Mesenchymal stem cell (in vitro differentiated cells and primary cell): ENCODE data around the gene UNC13C.

Source experiments
- DNase-seq: peaks from one replicate; pipeline ENCODE4 v3.0.0-alpha.2; 2013
- H2AFZ ChIP-seq: one replicate; pipeline ENCODE4 v1.6.1; 2013; ENCODE audit warnings: low read depth, mild to moderate bottlenecking, control low read depth, inconsistent platforms, low read length, moderate library complexity
- H2AK5ac ChIP-seq: 2 replicates; pipeline ENCODE4 v1.6.1; 2013; ENCODE audit warnings: low read length, moderate library complexity, mild to moderate bottlenecking, inconsistent platforms; ENCODE audit not compliant: severe bottlenecking
- H2BK120ac ChIP-seq: one replicate; pipeline ENCODE4 v1.6.1; 2013; ENCODE audit warnings: low read depth, mild to moderate bottlenecking, inconsistent platforms, low read length, moderate library complexity
- H2BK12ac ChIP-seq, 2 experiments: one replicate each; pipeline ENCODE4 v1.6.1; 2013; ENCODE audit warnings: inconsistent platforms in 2 of 2, low read length in 2 of 2, mild to moderate bottlenecking in 2 of 2, moderate library complexity in 2 of 2, control low read depth in 1 of 2
- H2BK15ac ChIP-seq: one replicate; pipeline ENCODE4 v1.6.1; 2013; ENCODE audit warnings: mild to moderate bottlenecking, low read depth, inconsistent platforms; ENCODE audit not compliant: poor library complexity, severe bottlenecking
- H2BK5ac ChIP-seq: 2 replicates; pipeline ENCODE4 v1.6.1; 2013; ENCODE audit warnings: low read depth, mild to moderate bottlenecking, low read length, control low read depth, inconsistent platforms; ENCODE audit not compliant: poor library complexity, severe bottlenecking
- H3K14ac ChIP-seq, 2 experiments: one replicate each; pipeline ENCODE4 v1.6.1; 2013; ENCODE audit warnings: inconsistent platforms in 2 of 2, low read length in 2 of 2, control low read depth in 1 of 2, mild to moderate bottlenecking in 1 of 2, moderate library complexity in 1 of 2
- H3K18ac ChIP-seq, 2 experiments: one replicate each; pipeline ENCODE4 v1.6.1; 2013; ENCODE audit warnings: inconsistent platforms in 2 of 2, low read length in 2 of 2, control low read depth in 1 of 2, low read depth in 1 of 2, mild to moderate bottlenecking in 1 of 2
- H3K23ac ChIP-seq, 2 experiments: one replicate each; pipeline ENCODE4 v1.6.1; 2013; ENCODE audit warnings: inconsistent platforms in 2 of 2, low read length in 2 of 2, mild to moderate bottlenecking in 2 of 2, moderate library complexity in 2 of 2, control low read depth in 1 of 2
- H3K27ac ChIP-seq: 2 replicates; pipeline ENCODE4 v1.5.1; 2013; ENCODE audit warnings: mild to moderate bottlenecking, moderate library complexity, low read length, control low read depth, inconsistent platforms; ENCODE audit not compliant: poor library complexity, severe bottlenecking
- H3K27me3 ChIP-seq, 2 experiments: 2 replicates each; pipeline versions ENCODE4 v1.6.1 to v1.7.0; 2013; ENCODE audit warnings: low read length in 2 of 2, mild to moderate bottlenecking in 2 of 2, moderate library complexity in 2 of 2, control low read depth in 1 of 2, inconsistent platforms in 1 of 2; ENCODE audit not compliant: control insufficient read depth in 1 of 2, insufficient read depth in 1 of 2
- H3K36me3 ChIP-seq, 2 experiments: 2 replicates each; pipeline versions ENCODE4 v1.6.1 to v1.7.0; 2013; ENCODE audit warnings: low read length in 2 of 2, control low read depth in 1 of 2, inconsistent platforms in 1 of 2, low read depth in 1 of 2, mild to moderate bottlenecking in 1 of 2; ENCODE audit not compliant: insufficient read depth in 2 of 2, control insufficient read depth in 1 of 2
- H3K4ac ChIP-seq, 2 experiments: one replicate each; pipeline ENCODE4 v1.6.1; 2013; ENCODE audit warnings: inconsistent platforms in 2 of 2, low read length in 2 of 2, mild to moderate bottlenecking in 2 of 2, moderate library complexity in 2 of 2, control low read depth in 1 of 2, low read depth in 1 of 2
- H3K4me1 ChIP-seq: 2 replicates; pipeline ENCODE4 v1.6.1; 2013; ENCODE audit warnings: low read depth, low read length, control low read depth; ENCODE audit not compliant: control insufficient read depth, insufficient read depth
- H3K4me2 ChIP-seq: 2 replicates; pipeline ENCODE4 v1.6.1; 2013; ENCODE audit warnings: low read length, mild to moderate bottlenecking, inconsistent platforms; ENCODE audit not compliant: poor library complexity, severe bottlenecking
- H3K4me3 ChIP-seq, 2 experiments: 2 replicates each; pipeline versions ENCODE4 v1.5.1 to v1.7.0; 2013; ENCODE audit warnings: low read length in 2 of 2, mild to moderate bottlenecking in 2 of 2, control low read depth in 1 of 2, low read depth in 1 of 2; ENCODE audit not compliant: insufficient read depth in 1 of 2
- H3K79me1 ChIP-seq: replicated peaks from 2 replicates; pipeline ENCODE4 v1.6.1; 2013; ENCODE audit warnings: mild to moderate bottlenecking, control low read depth, low read length, inconsistent platforms; ENCODE audit not compliant: poor library complexity, severe bottlenecking
- H3K9ac ChIP-seq: 2 replicates; pipeline ENCODE4 v1.7.0; 2013; ENCODE audit warnings: mild to moderate bottlenecking, low read length, moderate library complexity
- H3K9me3 ChIP-seq: 2 replicates; pipeline ENCODE4 v1.7.0; 2013; ENCODE audit warnings: mild to moderate bottlenecking, low read length; ENCODE audit not compliant: control insufficient read depth
- H4K8ac ChIP-seq: one replicate; pipeline ENCODE4 v1.6.1; 2013; ENCODE audit warnings: inconsistent platforms, mild to moderate bottlenecking, low read length, moderate library complexity
- H4K91ac ChIP-seq: one replicate; pipeline ENCODE4 v1.6.1; 2013; ENCODE audit warnings: mild to moderate bottlenecking, low read length, inconsistent platforms
- WGBS: methylation state at CpG from one replicate; pipeline ENCODE4 v1.1.7; 2013; ENCODE audit warnings: mixed read lengths; 5-methylcytosine and 5-hydroxymethylcytosine counted together

The UNC13C gene

GRCh38 chr15:54364961-54365360 is 386.7 kb downstream of the UNC13C start:
- H2BK5ac ChIP-seq = no peak overlapping the region
- no peaks in the 10 kb centered on the region for H3K79me1 ChIP-seq
- H2AFZ ChIP-seq = no peak overlapping the region
- H3K27me3 ChIP-seq = no peaks in the 10 kb centered on the region
- no peak overlapping the region for H3K4me2 ChIP-seq
- no peak overlapping the region for H3K4me3 ChIP-seq
- no peaks in the 10 kb centered on the region for H3K36me3 ChIP-seq
- H2BK15ac ChIP-seq = no peak overlapping the region
- H2AK5ac ChIP-seq = no peak overlapping the region
- H3K4me1 ChIP-seq = no peaks in the 10 kb centered on the region
- WGBS = 68% methylated on average over 2 of the region's 3 CpGs
- H3K4ac ChIP-seq = no peak overlapping the region
- H3K27ac ChIP-seq = no peak overlapping the region
- peaks cover 21% of the 10 kb centered on the region for H3K9me3 ChIP-seq
- H3K23ac ChIP-seq = no peak overlapping the region
- no peak for DNase-seq
- no peak overlapping the region for H2BK12ac ChIP-seq
- no peak overlapping the region for H4K8ac ChIP-seq
- H3K18ac ChIP-seq = no peak overlapping the region
- H4K91ac ChIP-seq = no peak overlapping the region
- H3K9ac ChIP-seq = no peak overlapping the region
- no peak overlapping the region for H2BK120ac ChIP-seq
- H3K14ac ChIP-seq = no peak overlapping the region

GRCh38 chr15:54373332-54373731 is 395.1 kb downstream of the UNC13C start:
- H3K4ac ChIP-seq = no peak overlapping the region
- DNase-seq = no peak

GRCh38 chr15:54374184-54374952 is 396.1 kb downstream of the UNC13C start:
- H3K36me3 ChIP-seq = no peaks in the 10 kb centered on the region
- H2BK5ac ChIP-seq = no peak overlapping the region
- H3K18ac ChIP-seq = no peak overlapping the region
- H2BK120ac ChIP-seq = no peak overlapping the region
- WGBS = 57% methylated on average over 4 of the region's 5 CpGs
- no peak overlapping the region for H2AK5ac ChIP-seq
- H3K27ac ChIP-seq = no peak overlapping the region
- H3K4ac ChIP-seq = no peak overlapping the region
- H3K9ac ChIP-seq = no peak overlapping the region
- no peak overlapping the region for H3K23ac ChIP-seq
- H2BK15ac ChIP-seq = no peak overlapping the region
- no peak overlapping the region for H3K4me3 ChIP-seq
- H3K9me3 ChIP-seq = peaks cover 10% of the 10 kb centered on the region
- H3K4me1 ChIP-seq = no peaks in the 10 kb centered on the region
- no peak overlapping the region for H3K4me2 ChIP-seq
- no peaks in the 10 kb centered on the region for H3K79me1 ChIP-seq
- no peak overlapping the region for H3K14ac ChIP-seq
- H3K27me3 ChIP-seq = no peaks in the 10 kb centered on the region
- H2BK12ac ChIP-seq = no peak overlapping the region
- no peak overlapping the region for H4K91ac ChIP-seq
- no peak overlapping the region for H4K8ac ChIP-seq
- DNase-seq = no peak
- H2AFZ ChIP-seq = no peak overlapping the region

More at GRCh38 chr15:54373332-54373731, 395.1 kb downstream of the UNC13C start:
- 56% methylated on average over 2 of the region's 2 CpGs for WGBS
- no peaks in the 10 kb centered on the region for H3K4me1 ChIP-seq
- H2BK120ac ChIP-seq = no peak overlapping the region
- H2BK15ac ChIP-seq = no peak overlapping the region
- H3K18ac ChIP-seq = no peak overlapping the region
- no peak overlapping the region for H3K4me2 ChIP-seq
- H2AK5ac ChIP-seq = no peak overlapping the region
- H2BK12ac ChIP-seq = no peak overlapping the region
- H3K79me1 ChIP-seq = no peaks in the 10 kb centered on the region
- peaks cover 10% of the 10 kb centered on the region for H3K9me3 ChIP-seq
- H2BK5ac ChIP-seq = no peak overlapping the region
- no peak overlapping the region for H3K27ac ChIP-seq
- no peak overlapping the region for H3K4me3 ChIP-seq
- no peak overlapping the region for H4K8ac ChIP-seq
- H3K9ac ChIP-seq = no peak overlapping the region
- H3K27me3 ChIP-seq = no peaks in the 10 kb centered on the region
- H3K23ac ChIP-seq = no peak overlapping the region
- no peak overlapping the region for H3K14ac ChIP-seq
- H3K36me3 ChIP-seq = no peaks in the 10 kb centered on the region
- no peak overlapping the region for H2AFZ ChIP-seq
- H4K91ac ChIP-seq = no peak overlapping the region

GRCh38 chr15:54387799-54388198 is 409.6 kb downstream of the UNC13C start:
- Histone ChIP-seq H3K27me3 (no peaks in the 10 kb centered on the region), H2BK5ac (no peak overlapping the region), H3K18ac (no peak overlapping the region), H3K14ac (no peak overlapping the region), H2BK15ac (no peak overlapping the region), H3K79me1 (no peaks in the 10 kb centered on the region), H3K9ac (no peak overlapping the region), H3K36me3 (no peaks in the 10 kb centered on the region), H2AK5ac (no peak overlapping the region), H4K91ac (no peak overlapping the region), H2AFZ (no peak overlapping the region), H3K4me3 (no peak overlapping the region), H3K27ac (no peak overlapping the region), H3K4ac (no peak overlapping the region), H3K23ac (no peak overlapping the region), H3K4me2 (no peak overlapping the region), H2BK120ac (no peak overlapping the region), H3K9me3 (peaks cover 4% of the 10 kb centered on the region), H4K8ac (no peak overlapping the region), H3K4me1 (no peaks in the 10 kb centered on the region), H2BK12ac (no peak overlapping the region)
- DNase-seq = no peak
- WGBS = 70% methylated on average over 1 of the region's 1 CpG
